GM11168 (cell line): ENCODE measurements around the gene ANKRA2.

Experiments used
- in situ Hi-C: fragments of 300-500 bp; cut with MboI; formaldehyde crosslinking; loops from one replicate; pipeline ENCODE4 v1.12.0; 2022; ENCODE audit warnings: low sequenced_read_pairs; ENCODE audit not compliant: unreplicated experiment

ANKRA2 gene

DNA sequence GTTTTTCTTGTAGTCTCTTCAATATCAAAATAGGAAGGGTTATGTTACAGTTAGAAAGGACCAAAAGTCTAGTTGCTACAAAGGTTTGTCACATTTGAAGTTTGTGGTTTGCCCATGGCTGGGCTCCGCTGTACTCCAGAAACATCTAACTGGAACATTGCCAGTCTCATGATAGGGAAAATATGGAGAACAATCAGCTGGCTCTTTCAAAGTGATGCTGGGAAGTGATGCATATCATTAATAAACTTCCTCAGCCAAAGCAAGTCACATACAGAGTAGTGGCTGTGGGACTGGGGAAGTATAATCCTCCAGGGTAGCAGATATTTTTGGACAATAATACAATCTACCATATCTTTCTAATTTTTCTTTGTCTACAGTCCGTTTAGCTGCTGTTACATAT lies 58.4 kb downstream of the ANKRA2 start:
- in situ Hi-C loops = no loop called here

DNA sequence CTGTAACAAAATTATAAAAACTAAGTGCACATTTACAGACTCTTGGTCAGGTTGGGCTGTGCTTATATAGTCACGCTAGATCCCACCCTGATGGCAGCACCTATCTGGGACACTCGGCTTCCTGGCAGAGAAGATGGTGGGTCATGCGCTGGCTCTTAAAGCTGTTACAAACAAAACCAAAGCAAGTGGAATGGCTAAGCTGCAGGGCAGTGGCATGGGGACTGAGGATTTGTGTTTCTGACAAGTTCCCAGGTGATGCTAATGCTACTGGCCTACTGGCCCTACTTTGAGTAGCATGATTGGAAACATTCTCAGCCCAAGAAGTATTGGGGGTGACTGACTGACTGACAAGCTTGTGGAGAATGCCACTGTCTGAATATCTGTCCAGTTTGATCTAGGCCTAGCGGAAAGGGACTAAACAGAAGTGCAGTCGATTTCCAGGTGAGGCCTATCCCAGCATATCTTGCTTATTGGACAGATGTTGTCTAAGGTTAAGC lies 58.9 kb downstream of the ANKRA2 start:
- in situ Hi-C loops = no loop called here
